Type B pancreatic cell (in vitro differentiated cells): ENCODE measurements around the gene RASL11A. TPM values are rescaled to one million over a fixed set of nuclear protein-coding genes. Genes with fewer than 3 reads are reported as not detected.

ENCODE experiments used
- DNase-seq: peaks from one replicate; pipeline ENCODE4 v3.0.0; 2021; ENCODE audit warnings: mixed read lengths; ENCODE audit not compliant: unreplicated experiment; ENCODE audit errors: extremely low spot score
- H3K27ac Mint-ChIP-seq: 2 replicates; pipeline ENCODE4 v1.8.0; 2021; ENCODE audit warnings: mild to moderate bottlenecking, mixed read lengths
- H3K27me3 Mint-ChIP-seq: 2 replicates; pipeline ENCODE4 v1.8.0; 2021; ENCODE audit warnings: mixed read lengths
- H3K36me3 Mint-ChIP-seq: 2 replicates; pipeline ENCODE4 v1.8.0; 2021; ENCODE audit warnings: mixed read lengths
- H3K4me1 Mint-ChIP-seq: one replicate; pipeline ENCODE4 v1.8.0; 2021; ENCODE audit warnings: mixed read lengths; ENCODE audit not compliant: unreplicated experiment
- H3K4me3 Mint-ChIP-seq: 2 replicates; pipeline ENCODE4 v1.8.0; 2021; ENCODE audit warnings: mild to moderate bottlenecking, mixed read lengths
- H3K9me3 Mint-ChIP-seq: 2 replicates; pipeline ENCODE4 v1.8.0; 2021; ENCODE audit warnings: mixed read lengths
- total RNA-seq: library from RNA; stranded (reverse); gene quantifications from 2 replicates; pipeline ENCODE4 v1.2.1, GENCODE V29; 2021; ENCODE audit warnings: low replicate concordance
- TF ChIP-seq, protein P1 (sequence below): fragments of 200-600 bp; sonication (generic); conservative IDR thresholded peaks from 2 replicates; pipeline ENCODE4 v1.5.0; 2021; ENCODE audit warnings: antibody characterized with exemption, mild to moderate bottlenecking

The RASL11A gene
- total RNA-seq, 1 donor from 2014 or later, result 15.9 TPM

DNA sequence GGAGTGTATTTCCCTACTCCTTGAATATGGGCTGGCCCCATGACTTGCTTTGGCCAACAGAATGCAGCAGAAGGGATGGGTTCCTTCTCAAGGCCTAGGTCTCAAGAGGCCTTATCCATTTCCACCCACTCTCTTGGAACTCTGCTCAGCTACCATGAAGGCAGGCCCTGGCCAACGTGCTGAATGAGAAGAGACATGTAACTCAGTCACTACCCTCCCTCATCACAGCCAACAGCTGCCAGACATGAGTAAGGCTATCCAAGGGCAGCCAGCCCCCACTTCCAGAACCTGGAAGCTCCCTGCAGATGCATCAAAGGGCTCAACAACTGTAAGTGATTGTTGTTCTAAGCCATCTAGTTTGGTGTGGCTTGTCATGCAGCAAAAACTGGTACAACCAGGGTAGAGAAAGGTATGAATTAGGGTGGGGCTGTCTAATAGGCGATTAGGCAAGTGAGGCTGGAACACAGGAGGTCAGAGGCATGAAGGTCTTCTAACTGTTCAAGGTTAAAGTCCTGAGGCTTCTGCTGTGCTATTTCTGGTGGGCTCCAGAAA, 1.4 kb upstream of the RASL11A start:
- TF ChIP-seq, protein P1, sequence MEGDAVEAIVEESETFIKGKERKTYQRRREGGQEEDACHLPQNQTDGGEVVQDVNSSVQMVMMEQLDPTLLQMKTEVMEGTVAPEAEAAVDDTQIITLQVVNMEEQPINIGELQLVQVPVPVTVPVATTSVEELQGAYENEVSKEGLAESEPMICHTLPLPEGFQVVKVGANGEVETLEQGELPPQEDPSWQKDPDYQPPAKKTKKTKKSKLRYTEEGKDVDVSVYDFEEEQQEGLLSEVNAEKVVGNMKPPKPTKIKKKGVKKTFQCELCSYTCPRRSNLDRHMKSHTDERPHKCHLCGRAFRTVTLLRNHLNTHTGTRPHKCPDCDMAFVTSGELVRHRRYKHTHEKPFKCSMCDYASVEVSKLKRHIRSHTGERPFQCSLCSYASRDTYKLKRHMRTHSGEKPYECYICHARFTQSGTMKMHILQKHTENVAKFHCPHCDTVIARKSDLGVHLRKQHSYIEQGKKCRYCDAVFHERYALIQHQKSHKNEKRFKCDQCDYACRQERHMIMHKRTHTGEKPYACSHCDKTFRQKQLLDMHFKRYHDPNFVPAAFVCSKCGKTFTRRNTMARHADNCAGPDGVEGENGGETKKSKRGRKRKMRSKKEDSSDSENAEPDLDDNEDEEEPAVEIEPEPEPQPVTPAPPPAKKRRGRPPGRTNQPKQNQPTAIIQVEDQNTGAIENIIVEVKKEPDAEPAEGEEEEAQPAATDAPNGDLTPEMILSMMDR, result no peak
- Mint-ChIP-seq H3K4me3 (peak overlapping the region; percentile 35), H3K27me3 (peaks cover 29% of the 10 kb centered on the region), H3K36me3 (no peaks in the 10 kb centered on the region), H3K9me3 (no peaks in the 10 kb centered on the region), H3K27ac (no peak overlapping the region), H3K4me1 (peaks cover 15% of the 10 kb centered on the region)
- no peak for DNase-seq

DNA sequence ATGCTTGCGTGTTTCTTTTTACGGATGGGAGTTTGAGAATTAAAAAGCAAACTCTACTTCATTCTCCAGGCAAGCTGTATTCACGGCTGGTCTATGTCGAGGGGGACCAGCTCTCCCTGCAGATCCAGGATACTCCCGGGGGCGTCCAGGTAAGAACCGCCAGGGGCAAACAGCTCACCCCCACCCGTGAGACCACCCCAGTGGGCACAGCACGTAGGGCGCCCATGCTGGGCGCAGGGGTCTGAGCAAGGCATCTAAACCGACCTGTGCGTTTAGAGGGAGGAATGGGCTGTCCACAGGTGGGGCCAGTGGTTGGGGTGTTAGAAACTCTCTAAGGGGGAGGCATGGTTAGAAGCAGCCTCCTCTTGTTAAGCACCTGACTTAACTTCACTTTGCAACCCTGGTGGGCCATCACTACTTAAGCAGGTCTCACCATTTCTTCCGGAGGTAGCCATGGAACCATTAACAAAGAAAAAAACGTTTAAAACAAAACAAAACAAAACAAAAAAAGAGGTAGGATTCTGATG, 1.0 kb downstream of the RASL11A start:
- Mint-ChIP-seq H3K27ac (peak overlapping the region; percentile 75), H3K9me3 (no peaks in the 10 kb centered on the region), H3K4me1 (peaks cover 9% of the 10 kb centered on the region), H3K27me3 (peaks cover 51% of the 10 kb centered on the region), H3K4me3 (peak overlapping the region; percentile 89), H3K36me3 (no peaks in the 10 kb centered on the region)
- TF ChIP-seq, protein P1, result no peak
- no peak for DNase-seq

- no peaks in the 10 kb centered on the region for H3K36me3 Mint-ChIP-seq
- no peak for DNase-seq
- no peak overlapping the region for H3K4me3 Mint-ChIP-seq
- H3K27ac Mint-ChIP-seq, result no peak overlapping the region
- TF ChIP-seq, protein P1, result no peak
- H3K9me3 Mint-ChIP-seq, result no peaks in the 10 kb centered on the region
- peaks cover 9% of the 10 kb centered on the region for H3K4me1 Mint-ChIP-seq
- peaks cover 65% of the 10 kb centered on the region for H3K27me3 Mint-ChIP-seq
Observed at GRCh38 chr13:27273658-27274425, 3.2 kb downstream of the RASL11A start.

DNA sequence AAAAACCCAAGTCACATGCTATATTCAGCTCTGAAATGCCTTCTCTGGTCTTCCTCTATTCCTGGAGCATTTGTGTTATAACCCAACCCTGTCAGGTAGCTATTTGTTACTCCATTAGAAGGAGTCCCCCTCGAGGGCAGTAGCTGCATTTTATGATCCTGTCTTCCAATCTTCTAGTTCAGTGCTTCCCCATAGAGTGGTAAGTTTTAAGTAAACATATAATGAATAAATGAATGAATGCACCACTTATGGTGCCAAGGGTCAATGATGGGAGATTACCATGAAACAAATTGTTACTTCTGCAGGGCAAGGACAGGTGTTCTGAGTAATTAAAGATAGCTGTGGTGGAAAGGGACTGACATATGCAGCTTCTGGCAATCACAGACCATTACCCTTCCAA, 4.0 kb downstream of the RASL11A start:
- TF ChIP-seq, protein P1, result no peak
- no peaks in the 10 kb centered on the region for H3K9me3 Mint-ChIP-seq
- H3K27me3 Mint-ChIP-seq, result peaks cover 68% of the 10 kb centered on the region
- H3K27ac Mint-ChIP-seq, result no peak overlapping the region
- no peaks in the 10 kb centered on the region for H3K36me3 Mint-ChIP-seq
- H3K4me3 Mint-ChIP-seq, result no peak overlapping the region
- peaks cover 9% of the 10 kb centered on the region for H3K4me1 Mint-ChIP-seq
- DNase-seq, result no peak

DNA sequence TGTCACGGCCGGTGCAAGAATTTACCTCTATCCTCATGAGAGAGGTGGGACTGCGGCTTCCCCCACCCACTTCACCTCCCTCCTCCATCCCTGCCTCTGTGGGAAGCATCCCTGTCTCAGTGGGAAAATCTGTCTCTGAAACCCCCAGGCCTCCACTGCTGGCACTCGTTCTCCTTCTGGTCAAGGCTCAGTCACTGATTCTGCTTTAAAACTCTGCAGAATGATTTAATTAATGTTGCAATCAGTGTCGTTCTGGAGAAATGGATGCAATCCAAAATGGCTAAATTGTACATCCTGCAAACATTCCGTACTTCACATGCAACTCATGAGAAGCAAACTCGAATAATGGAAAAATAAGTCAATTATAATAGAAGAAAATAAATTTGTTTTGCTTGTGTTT, 5.6 kb downstream of the RASL11A start:
- no peak for DNase-seq
- TF ChIP-seq, protein P1, result no peak
- H3K9me3 Mint-ChIP-seq, result no peaks in the 10 kb centered on the region
- peaks cover 4% of the 10 kb centered on the region for H3K4me1 Mint-ChIP-seq
- no peaks in the 10 kb centered on the region for H3K36me3 Mint-ChIP-seq
- H3K27ac Mint-ChIP-seq, result no peak overlapping the region
- peaks cover 67% of the 10 kb centered on the region for H3K27me3 Mint-ChIP-seq
- H3K4me3 Mint-ChIP-seq, result no peak overlapping the region
